Kidney epithelial cell (primary cell): Measurements from ENCODE around the gene KCNMA1. TPM values are rescaled to one million over a fixed set of nuclear protein-coding genes. Genes with fewer than 3 reads are reported as not detected.

Experiments
- DNase-seq: peaks from one replicate; pipeline ENCODE4 v3.0.0-alpha.2; 2010; ENCODE audit warnings: low read depth
- H3K27me3 ChIP-seq: 2 replicates; pipeline ENCODE4 v1.6.0; 2011; ENCODE audit warnings: low read length; ENCODE audit not compliant: control insufficient read depth, insufficient read depth
- H3K36me3 ChIP-seq: 2 replicates; pipeline ENCODE4 v1.5.1; 2011; ENCODE audit warnings: low read length; ENCODE audit not compliant: control insufficient read depth, insufficient read depth
- H3K4me3 ChIP-seq: 2 replicates; pipeline ENCODE4 v1.5.1; 2011; ENCODE audit warnings: low read depth, mild to moderate bottlenecking, control low read depth, low read length
- total RNA-seq: library from RNA; depleted of rRNA; stranded (reverse); fragments of >200 nt; gene quantifications from 2 replicates; pipeline ENCODE4 v1.2.3, GENCODE V29; 2015
- TF ChIP-seq, protein P1 (sequence below): IDR thresholded peaks from 2 replicates; pipeline ENCODE4 v1.5.1; 2011; ENCODE audit warnings: mild to moderate bottlenecking, moderate library complexity, low read length, control low read depth, inconsistent platforms; ENCODE audit not compliant: insufficient read depth, poor library complexity, severe bottlenecking

The KCNMA1 gene
- total RNA-seq, 1 donor from 2014 or later: 18.9 TPM

DNA sequence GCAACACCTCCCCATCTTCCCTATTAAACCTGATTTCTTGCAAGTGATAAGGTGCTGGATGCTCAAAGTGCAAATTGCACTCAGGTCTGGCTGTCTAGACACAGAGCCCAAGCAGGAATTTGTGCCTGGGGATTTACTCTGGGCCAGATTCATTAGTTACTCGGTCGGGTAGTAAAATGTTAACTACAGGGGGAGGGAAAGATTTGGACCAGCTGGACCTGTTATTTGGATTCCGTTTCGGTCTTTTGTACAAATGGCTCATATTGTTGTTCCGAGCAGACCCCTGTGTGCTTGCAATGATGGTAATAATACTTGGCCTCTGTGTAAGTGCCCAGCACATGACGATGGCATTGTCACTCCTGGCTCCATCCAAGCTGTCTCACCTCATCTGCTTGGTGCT, 609.6 kb downstream of the KCNMA1 start:
- TF ChIP-seq, protein P1, sequence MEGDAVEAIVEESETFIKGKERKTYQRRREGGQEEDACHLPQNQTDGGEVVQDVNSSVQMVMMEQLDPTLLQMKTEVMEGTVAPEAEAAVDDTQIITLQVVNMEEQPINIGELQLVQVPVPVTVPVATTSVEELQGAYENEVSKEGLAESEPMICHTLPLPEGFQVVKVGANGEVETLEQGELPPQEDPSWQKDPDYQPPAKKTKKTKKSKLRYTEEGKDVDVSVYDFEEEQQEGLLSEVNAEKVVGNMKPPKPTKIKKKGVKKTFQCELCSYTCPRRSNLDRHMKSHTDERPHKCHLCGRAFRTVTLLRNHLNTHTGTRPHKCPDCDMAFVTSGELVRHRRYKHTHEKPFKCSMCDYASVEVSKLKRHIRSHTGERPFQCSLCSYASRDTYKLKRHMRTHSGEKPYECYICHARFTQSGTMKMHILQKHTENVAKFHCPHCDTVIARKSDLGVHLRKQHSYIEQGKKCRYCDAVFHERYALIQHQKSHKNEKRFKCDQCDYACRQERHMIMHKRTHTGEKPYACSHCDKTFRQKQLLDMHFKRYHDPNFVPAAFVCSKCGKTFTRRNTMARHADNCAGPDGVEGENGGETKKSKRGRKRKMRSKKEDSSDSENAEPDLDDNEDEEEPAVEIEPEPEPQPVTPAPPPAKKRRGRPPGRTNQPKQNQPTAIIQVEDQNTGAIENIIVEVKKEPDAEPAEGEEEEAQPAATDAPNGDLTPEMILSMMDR: no peak
- H3K4me3 ChIP-seq: no peak overlapping the region
- DNase-seq: no peak
- H3K27me3 ChIP-seq: no peaks in the 10 kb centered on the region
- no peaks in the 10 kb centered on the region for H3K36me3 ChIP-seq

DNA sequence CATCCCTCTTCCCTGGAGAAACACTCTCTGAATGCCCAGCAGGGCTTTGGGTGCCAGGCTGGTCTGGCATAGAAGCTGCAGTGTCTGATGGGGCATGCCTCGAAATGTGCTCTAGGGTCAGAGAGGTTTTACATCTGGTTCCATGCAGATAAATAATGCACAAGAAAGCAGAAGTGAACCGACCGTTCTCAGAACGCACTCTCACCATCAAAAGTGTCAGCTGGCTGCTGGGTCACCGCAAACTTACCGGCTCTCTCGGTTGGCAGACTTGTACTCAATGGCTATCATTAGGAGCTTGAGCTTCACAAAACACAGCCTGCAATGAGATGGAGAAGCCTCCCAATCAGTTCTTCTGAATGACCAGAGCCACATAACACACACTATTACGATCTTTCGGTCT, 610.0 kb downstream of the KCNMA1 start:
- TF ChIP-seq, protein P1: no peak

DNA sequence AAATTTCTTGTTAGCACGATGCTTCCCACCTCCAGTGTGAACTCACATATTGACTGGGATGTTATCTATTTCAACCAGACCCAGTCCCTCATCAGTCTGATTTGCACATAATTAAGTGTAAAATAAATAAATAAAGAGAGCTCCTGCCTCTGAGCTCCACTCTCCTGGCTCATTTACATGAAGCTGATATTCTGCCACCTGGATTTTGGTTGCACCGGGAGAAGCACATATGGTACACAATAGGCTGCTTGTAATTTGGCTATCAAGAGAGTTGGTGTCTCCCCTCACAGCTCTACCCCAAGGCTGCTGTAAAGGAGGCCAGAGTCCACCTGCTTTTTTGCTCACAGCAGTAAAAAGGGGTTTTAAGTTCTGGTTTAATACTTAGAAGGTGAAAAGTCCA, 610.5 kb downstream of the KCNMA1 start:
- no peaks in the 10 kb centered on the region for H3K36me3 ChIP-seq
- no peak for DNase-seq
- H3K4me3 ChIP-seq: no peak overlapping the region
- H3K27me3 ChIP-seq: no peaks in the 10 kb centered on the region
- TF ChIP-seq, protein P1: no peak

More for the DNA sequence above, 610.0 kb downstream of the KCNMA1 start:
- no peaks in the 10 kb centered on the region for H3K27me3 ChIP-seq
- H3K4me3 ChIP-seq: no peak overlapping the region
- DNase-seq: no peak
- no peaks in the 10 kb centered on the region for H3K36me3 ChIP-seq

DNA sequence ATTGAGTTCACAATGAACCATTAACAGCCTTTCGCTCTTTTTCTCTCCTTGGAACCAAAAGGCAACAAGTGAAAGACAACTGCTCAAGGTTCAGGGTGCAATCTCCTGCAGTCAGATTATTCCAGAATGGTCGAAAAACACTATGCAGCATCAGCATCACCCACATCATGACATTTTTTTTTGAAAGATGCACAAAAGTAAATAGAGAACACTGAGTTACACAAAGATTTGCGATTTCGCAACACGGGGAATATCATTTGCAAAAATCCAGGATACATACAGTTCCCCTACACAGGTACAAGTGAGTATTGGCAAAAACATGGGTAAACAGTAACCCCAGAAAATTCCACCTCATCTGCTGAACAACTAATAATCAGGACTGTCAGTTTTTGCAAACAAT, 611.5 kb downstream of the KCNMA1 start:
- no peaks in the 10 kb centered on the region for H3K27me3 ChIP-seq
- no peaks in the 10 kb centered on the region for H3K36me3 ChIP-seq
- no peak overlapping the region for H3K4me3 ChIP-seq
- TF ChIP-seq, protein P1: no peak
- DNase-seq: no peak

DNA sequence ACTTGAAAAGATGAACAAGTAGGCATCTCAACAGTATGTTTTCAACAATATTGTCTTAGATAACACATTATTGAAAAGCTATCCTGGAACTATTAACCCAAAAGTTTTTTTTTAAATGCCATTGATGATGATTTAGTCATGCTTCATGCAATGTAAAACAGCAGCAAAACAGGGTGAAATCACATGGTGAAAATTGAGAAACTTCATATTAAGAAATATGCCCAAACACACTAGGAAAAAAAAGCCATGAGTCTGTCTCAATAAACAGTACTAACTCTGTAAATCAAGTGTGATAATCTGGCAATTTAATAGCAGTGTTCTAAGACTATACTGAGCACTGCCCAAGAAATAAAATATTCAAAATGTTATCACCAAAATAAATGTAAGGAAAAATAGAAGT, 613.1 kb downstream of the KCNMA1 start:
- DNase-seq: no peak
- Histone ChIP-seq H3K36me3 (no peaks in the 10 kb centered on the region), H3K4me3 (no peak overlapping the region), H3K27me3 (no peaks in the 10 kb centered on the region)
- TF ChIP-seq, protein P1: no peak

DNA sequence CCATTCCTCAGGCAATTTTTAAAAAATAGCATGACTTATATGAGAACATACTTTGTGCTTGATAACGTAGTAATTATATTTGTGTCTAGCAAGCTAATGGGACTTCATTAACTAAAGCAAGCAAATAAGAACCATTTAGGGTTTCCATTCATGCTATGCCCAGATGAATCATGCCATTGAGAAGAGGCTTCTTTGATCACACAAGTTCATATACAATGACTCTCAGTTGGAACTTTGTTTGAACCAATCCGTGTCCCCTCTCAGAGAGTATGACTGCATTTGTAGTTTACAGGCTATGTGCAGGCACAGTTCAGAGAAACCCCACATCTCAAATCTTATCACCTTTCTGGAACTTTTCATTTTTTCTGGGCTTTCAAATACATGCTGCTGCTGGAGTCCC, 614.2 kb downstream of the KCNMA1 start:
- Histone ChIP-seq H3K27me3 (no peaks in the 10 kb centered on the region), H3K4me3 (no peak overlapping the region), H3K36me3 (no peaks in the 10 kb centered on the region)
- TF ChIP-seq, protein P1: no peak
- DNase-seq: no peak
